ENCODE results near the gene RBM20. TPM values are rescaled to one million over a fixed set of nuclear protein-coding genes. Genes with fewer than 3 reads are reported as not detected.

The RBM20 gene
- polyA plus RNA-seq, 1 donor (not counting 4 experiments of a cell fraction or from before 2014, with no cell fraction given), result 0.01 TPM

GRCh38 chr10:110798340-110798739 is 154.2 kb downstream of the RBM20 start:
- no peaks in the 10 kb centered on the region for H3K4me1 ChIP-seq (ENCODE audit: control insufficient read depth, extremely low read depth, insufficient read depth, low read length)
- no peaks in the 10 kb centered on the region for H3K79me2 ChIP-seq (ENCODE audit: control insufficient read depth, insufficient read depth, low read length)
- H3K4me3 ChIP-seq (ENCODE audit: control insufficient read depth in 2 of 3, extremely low read depth in 1 of 3, insufficient read depth in 2 of 3, low read depth in 1 of 3, low read length in 3 of 3), result no peak overlapping the region
- H4K20me1 ChIP-seq (ENCODE audit: control insufficient read depth, extremely low read depth, insufficient read depth, low read length), result no peaks in the 10 kb centered on the region
- H3K36me3 ChIP-seq (ENCODE audit: control insufficient read depth in 2 of 2, extremely low read depth in 1 of 2, insufficient read depth in 2 of 2, low read length in 2 of 2), result no peaks in the 10 kb centered on the region
- no peak overlapping the region for H3K9ac ChIP-seq (ENCODE audit: control insufficient read depth, extremely low read depth, insufficient read depth, low read length)
- TF ChIP-seq CTCF (optimal IDR thresholded peaks at IDR 0.05 in 1 of 3, IDR thresholded peaks at IDR 0.05 in 1 of 3, conservative IDR thresholded peaks at IDR 0.05 in 1 of 3; ENCODE audit: extremely low read depth in 1 of 3, insufficient read depth in 2 of 3, low read length in 3 of 3), result no peak
- no peak for TF ChIP-seq EZH2 (IDR thresholded peaks at IDR 0.05; ENCODE audit: low read length)
- H2AFZ ChIP-seq (ENCODE audit: control insufficient read depth, low read length), result no peak overlapping the region
- H3K27ac ChIP-seq (ENCODE audit: control insufficient read depth, insufficient read depth, low read length), result no peak overlapping the region
- H3K4me2 ChIP-seq (ENCODE audit: control insufficient read depth, extremely low read depth, insufficient read depth, low read depth, low read length), result no peak overlapping the region
- no peaks in the 10 kb centered on the region for H3K9me3 ChIP-seq (ENCODE audit: control insufficient read depth, low read depth, low read length)
- no peaks in the 10 kb centered on the region for H3K27me3 ChIP-seq (ENCODE audit: control insufficient read depth, extremely low read depth, insufficient read depth, low read length)
- dilution Hi-C loops (cut with MboI; ENCODE audit: extremely low pct_ligation_motif_present, low sequenced_read_pairs), result no loop called here
- no peaks in the 10 kb centered on the region for H3K9me1 ChIP-seq (ENCODE audit: control insufficient read depth, extremely low read depth, insufficient read depth, low read length)
- DNase-seq (ENCODE audit: low read depth, low spot score), result no peak
- FAIRE-seq, result no peak

- no peak overlapping the region for H3K27ac ChIP-seq (ENCODE audit: control insufficient read depth, insufficient read depth, low read length)
- peaks cover 4% of the 10 kb centered on the region for H3K4me1 ChIP-seq (ENCODE audit: control insufficient read depth, extremely low read depth, insufficient read depth, low read length)
- no peaks in the 10 kb centered on the region for H3K79me2 ChIP-seq (ENCODE audit: control insufficient read depth, insufficient read depth, low read length)
- H2AFZ ChIP-seq (ENCODE audit: control insufficient read depth, low read length), result no peak overlapping the region
- H3K9me1 ChIP-seq (ENCODE audit: control insufficient read depth, extremely low read depth, insufficient read depth, low read length), result no peaks in the 10 kb centered on the region
- H3K27me3 ChIP-seq (ENCODE audit: control insufficient read depth, extremely low read depth, insufficient read depth, low read length), result no peaks in the 10 kb centered on the region
- no peak for DNase-seq (ENCODE audit: low read depth, low spot score)
- H4K20me1 ChIP-seq (ENCODE audit: control insufficient read depth, extremely low read depth, insufficient read depth, low read length), result no peaks in the 10 kb centered on the region
- H3K4me3 ChIP-seq (ENCODE audit: control insufficient read depth in 2 of 3, extremely low read depth in 1 of 3, insufficient read depth in 2 of 3, low read depth in 1 of 3, low read length in 3 of 3), result no peak overlapping the region
- no peak for FAIRE-seq
- dilution Hi-C loops (cut with MboI; ENCODE audit: extremely low pct_ligation_motif_present, low sequenced_read_pairs), result no loop called here
- TF ChIP-seq EZH2 (IDR thresholded peaks at IDR 0.05; ENCODE audit: low read length) (no peak), CTCF (optimal IDR thresholded peaks at IDR 0.05 in 1 of 3, IDR thresholded peaks at IDR 0.05 in 1 of 3, conservative IDR thresholded peaks at IDR 0.05 in 1 of 3; ENCODE audit: extremely low read depth in 1 of 3, insufficient read depth in 2 of 3, low read length in 3 of 3) (no peak)
- H3K36me3 ChIP-seq (ENCODE audit: control insufficient read depth in 2 of 2, extremely low read depth in 1 of 2, insufficient read depth in 2 of 2, low read length in 2 of 2), result no peaks in the 10 kb centered on the region
- no peak overlapping the region for H3K9ac ChIP-seq (ENCODE audit: control insufficient read depth, extremely low read depth, insufficient read depth, low read length)
- no peak overlapping the region for H3K4me2 ChIP-seq (ENCODE audit: control insufficient read depth, extremely low read depth, insufficient read depth, low read depth, low read length)
- H3K9me3 ChIP-seq (ENCODE audit: control insufficient read depth, low read depth, low read length), result no peaks in the 10 kb centered on the region
Observed at GRCh38 chr10:110802090-110802489, 158.0 kb downstream of the RBM20 start.

All from keratinocyte (primary cell).